BE2C (cell line): Measurements from ENCODE around the gene FBXO10.
"Not testable (repeated sequence)": the region's sequence is repeated elsewhere in the genome, so short reads cannot be mapped to it uniquely, and the experiment has no call there.

ENCODE experiments used
- DNase-seq: peaks from one replicate; pipeline ENCODE4 v3.0.0-alpha.2; 2020
- H3K27me3 ChIP-seq: fragments of 250-450 bp; sonication (Bioruptor Pico); 2 replicates; pipeline ENCODE4 v1.5.1; 2020; ENCODE audit warnings: mild to moderate bottlenecking
- H3K36me3 ChIP-seq: fragments of 250-450 bp; sonication (Bioruptor Pico); 2 replicates; pipeline ENCODE4 v1.5.1; 2020; ENCODE audit warnings: mild to moderate bottlenecking
- H3K4me1 ChIP-seq: fragments of 250-450 bp; sonication (Bioruptor Pico); 2 replicates; pipeline ENCODE4 v1.5.1; 2020
- H3K4me3 ChIP-seq: 2 replicates; pipeline ENCODE4 v1.5.1; 2011; ENCODE audit warnings: low read depth, low read length
- H3K9me3 ChIP-seq: fragments of 250-450 bp; sonication (Bioruptor Pico); 2 replicates; pipeline ENCODE4 v1.5.1; 2020
- TF ChIP-seq, protein P1 (sequence below): IDR thresholded peaks from 2 replicates; pipeline ENCODE4 v1.5.1; 2012; ENCODE audit warnings: mild to moderate bottlenecking, low read depth, low read length

Gene FBXO10

DNA sequence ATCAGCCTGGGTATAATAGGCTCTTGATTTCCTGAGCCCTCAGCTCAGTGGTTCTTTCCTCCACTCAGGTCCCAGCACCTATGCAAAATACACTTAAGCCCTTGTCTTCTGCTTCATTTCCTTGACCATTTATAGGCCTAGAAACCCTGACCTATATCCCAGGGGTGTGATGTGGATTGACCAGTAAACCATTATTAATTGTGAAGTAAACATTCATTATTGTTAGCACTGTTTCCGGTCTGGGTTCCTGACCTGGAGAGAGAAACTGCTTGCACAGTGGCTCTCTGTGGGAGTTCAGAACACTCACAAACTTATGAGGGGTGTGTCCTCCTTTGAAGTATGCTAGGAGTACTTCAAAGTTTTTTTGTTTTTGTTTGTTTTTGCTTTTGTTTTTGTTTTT, 35.8 kb upstream of the FBXO10 start:
- no peak for DNase-seq
- TF ChIP-seq, protein P1, sequence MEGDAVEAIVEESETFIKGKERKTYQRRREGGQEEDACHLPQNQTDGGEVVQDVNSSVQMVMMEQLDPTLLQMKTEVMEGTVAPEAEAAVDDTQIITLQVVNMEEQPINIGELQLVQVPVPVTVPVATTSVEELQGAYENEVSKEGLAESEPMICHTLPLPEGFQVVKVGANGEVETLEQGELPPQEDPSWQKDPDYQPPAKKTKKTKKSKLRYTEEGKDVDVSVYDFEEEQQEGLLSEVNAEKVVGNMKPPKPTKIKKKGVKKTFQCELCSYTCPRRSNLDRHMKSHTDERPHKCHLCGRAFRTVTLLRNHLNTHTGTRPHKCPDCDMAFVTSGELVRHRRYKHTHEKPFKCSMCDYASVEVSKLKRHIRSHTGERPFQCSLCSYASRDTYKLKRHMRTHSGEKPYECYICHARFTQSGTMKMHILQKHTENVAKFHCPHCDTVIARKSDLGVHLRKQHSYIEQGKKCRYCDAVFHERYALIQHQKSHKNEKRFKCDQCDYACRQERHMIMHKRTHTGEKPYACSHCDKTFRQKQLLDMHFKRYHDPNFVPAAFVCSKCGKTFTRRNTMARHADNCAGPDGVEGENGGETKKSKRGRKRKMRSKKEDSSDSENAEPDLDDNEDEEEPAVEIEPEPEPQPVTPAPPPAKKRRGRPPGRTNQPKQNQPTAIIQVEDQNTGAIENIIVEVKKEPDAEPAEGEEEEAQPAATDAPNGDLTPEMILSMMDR = no peak
- no peaks in the 10 kb centered on the region; the same call in 1 of the 2 replicates for H3K4me1 ChIP-seq
- H3K9me3 ChIP-seq = no peaks in the 10 kb centered on the region
- no peaks in the 10 kb centered on the region for H3K36me3 ChIP-seq
- no peak overlapping the region for H3K4me3 ChIP-seq
- H3K27me3 ChIP-seq = no peaks in the 10 kb centered on the region

DNA sequence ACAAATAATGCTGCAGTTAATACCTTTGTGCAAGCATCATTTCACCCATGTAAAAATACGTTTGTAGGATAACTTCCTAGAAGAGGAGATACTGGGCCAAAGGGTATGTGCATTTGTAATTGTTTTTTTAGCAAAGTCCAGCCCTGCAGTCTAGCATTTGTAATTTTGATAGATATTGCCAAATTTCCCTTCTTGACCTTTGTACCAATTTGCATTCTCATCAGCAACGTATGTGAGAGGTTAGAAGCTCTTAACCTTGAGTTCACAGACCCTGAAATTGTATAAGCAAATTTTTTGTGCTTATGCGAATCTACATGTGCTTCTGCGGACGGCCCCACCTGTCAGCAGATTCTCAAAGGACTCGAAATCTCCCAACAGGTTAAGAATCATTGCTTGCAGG, 34.8 kb upstream of the FBXO10 start:
- Histone ChIP-seq H3K36me3 (no peaks in the 10 kb centered on the region), H3K27me3 (no peaks in the 10 kb centered on the region), H3K4me1 (no peaks in the 10 kb centered on the region; the same call in 1 of the 2 replicates), H3K4me3 (no peak overlapping the region), H3K9me3 (no peaks in the 10 kb centered on the region)
- no peak for DNase-seq
- TF ChIP-seq, protein P1 = no peak

DNA sequence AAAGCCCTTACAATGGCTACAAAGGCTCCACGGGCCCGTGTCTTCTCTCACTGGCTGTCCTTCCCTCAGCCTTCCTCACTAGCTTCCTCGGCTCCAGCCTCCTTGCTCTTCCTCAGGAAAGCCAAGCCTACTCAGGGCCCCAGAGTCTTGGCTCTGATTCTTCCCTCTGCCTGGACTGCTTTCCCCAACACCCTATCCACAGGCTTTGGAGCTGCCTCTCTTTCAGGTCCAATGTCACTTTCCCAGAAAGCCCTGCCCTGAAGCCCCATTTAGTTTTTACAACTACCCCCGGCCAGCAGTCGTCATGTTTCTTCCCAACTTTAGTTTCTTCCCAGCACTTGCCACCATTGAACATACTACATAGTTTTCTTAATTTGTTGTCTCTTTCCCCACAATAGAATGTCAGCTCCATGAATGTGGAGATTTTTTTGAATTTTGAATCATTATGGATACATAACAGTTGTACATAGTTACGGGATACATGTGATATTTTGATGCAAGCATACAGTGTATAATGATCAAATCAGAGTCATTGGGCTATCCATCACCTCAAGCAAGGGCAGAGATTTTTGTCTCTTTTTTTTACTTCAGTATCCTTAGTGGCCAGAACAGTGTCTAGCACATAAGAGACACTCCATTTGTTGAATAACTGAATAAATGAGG, 33.7 kb upstream of the FBXO10 start:
- no peaks in the 10 kb centered on the region for H3K9me3 ChIP-seq
- H3K4me3 ChIP-seq = no peak overlapping the region
- no peak for DNase-seq
- H3K27me3 ChIP-seq = no peaks in the 10 kb centered on the region
- no peaks in the 10 kb centered on the region; the same call in 1 of the 2 replicates for H3K4me1 ChIP-seq
- TF ChIP-seq, protein P1 = no peak
- H3K36me3 ChIP-seq = no peaks in the 10 kb centered on the region

DNA sequence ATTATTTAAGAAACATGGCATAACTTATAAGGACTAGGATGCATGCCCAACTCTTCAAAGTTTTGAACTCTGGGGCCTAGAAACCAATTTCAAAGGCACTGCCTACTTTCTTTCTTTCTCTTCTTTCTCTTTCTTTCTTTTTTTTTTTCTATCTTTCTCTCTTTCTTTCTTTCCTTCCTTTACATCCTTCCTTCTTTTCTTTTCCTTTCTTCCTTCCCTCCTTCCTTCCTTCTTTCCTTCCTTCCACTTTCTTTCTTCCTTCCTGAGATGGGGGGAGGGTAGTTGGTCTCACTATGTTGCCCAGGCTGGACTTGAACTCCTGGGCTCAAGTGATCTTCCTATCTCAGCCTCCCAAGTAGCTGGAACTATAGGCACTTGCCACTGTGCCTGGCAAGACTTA, 32.1 kb upstream of the FBXO10 start:
- DNase-seq = no peak
- Histone ChIP-seq H3K27me3 (no peaks in the 10 kb centered on the region), H3K4me3 (no peak overlapping the region), H3K4me1 (no peaks in the 10 kb centered on the region; the same call in 1 of the 2 replicates), H3K9me3 (no peaks in the 10 kb centered on the region), H3K36me3 (no peaks in the 10 kb centered on the region)
- TF ChIP-seq, protein P1 = no peak

DNA sequence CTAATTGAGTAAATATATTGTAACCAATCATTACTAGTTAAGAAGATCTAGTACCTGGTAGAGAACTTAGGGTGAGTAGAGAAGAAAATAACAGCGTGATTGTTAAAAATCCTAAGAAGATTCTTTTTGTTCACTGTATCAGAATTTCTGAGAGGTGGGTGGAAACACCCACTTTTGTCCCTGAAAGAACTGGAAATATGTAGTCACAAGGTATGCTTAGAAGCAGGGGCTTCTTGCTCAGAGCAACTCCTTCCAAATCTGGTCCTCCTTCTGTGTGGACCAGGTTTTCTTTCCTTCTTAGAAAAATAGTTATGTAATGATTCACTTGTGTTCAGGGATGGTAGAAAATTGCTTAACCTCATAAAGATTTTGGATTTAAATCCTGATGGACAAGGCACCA, 28.1 kb upstream of the FBXO10 start:
- TF ChIP-seq, protein P1 = no peak
- no peaks in the 10 kb centered on the region for H3K27me3 ChIP-seq

DNA sequence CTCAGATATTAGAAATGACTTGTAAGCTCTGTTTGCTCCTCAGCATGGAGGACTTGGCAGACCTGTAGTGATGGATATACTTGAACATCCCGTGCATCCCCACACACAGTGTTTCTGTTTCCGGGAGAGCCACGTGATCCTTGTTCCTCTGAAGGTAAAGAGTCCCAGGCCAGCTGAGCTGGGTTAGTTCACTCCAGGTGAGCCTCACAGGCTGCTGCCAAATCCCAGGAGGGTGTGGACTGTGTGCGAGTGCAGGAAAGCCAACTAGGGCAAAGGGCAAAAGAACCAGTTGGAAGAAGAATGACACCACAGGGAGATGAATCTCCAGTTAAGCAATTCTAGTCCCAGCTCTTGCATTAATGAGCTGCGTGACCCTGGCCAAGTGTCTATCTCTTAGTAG, 26.6 kb upstream of the FBXO10 start:
- DNase-seq = no peak
- TF ChIP-seq, protein P1 = no peak
- Histone ChIP-seq H3K36me3 (no peaks in the 10 kb centered on the region), H3K9me3 (no peaks in the 10 kb centered on the region), H3K4me1 (peaks cover 6% of the 10 kb centered on the region; the same call in 1 of the 2 replicates), H3K4me3 (no peak overlapping the region), H3K27me3 (no peaks in the 10 kb centered on the region)

More for the DNA sequence above, 28.1 kb upstream of the FBXO10 start:
- Histone ChIP-seq H3K4me1 (peaks cover 6% of the 10 kb centered on the region; the same call in 1 of the 2 replicates), H3K36me3 (no peaks in the 10 kb centered on the region), H3K9me3 (no peaks in the 10 kb centered on the region), H3K4me3 (no peak overlapping the region)
- no peak for DNase-seq

DNA sequence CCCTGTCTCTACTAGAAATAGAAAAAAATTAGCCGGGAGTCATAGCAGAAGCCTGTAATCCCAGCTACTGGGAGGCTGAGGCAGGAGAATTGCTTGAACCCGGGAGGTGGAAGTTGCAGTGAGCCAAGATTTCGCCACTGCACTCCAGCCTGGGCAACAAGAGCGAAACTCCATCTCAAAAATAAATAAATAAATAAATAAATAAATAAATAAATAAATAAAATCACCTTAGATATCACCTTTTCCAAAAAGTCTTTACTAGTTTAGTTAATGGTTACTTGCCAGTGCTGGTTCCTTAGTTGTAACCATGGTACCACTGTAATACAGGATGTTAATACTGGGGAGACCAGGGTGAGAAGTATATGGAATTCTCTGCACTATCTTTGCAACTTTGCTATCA, 25.9 kb upstream of the FBXO10 start:
- H3K4me1 ChIP-seq, H3K27me3 ChIP-seq, DNase-seq, H3K4me3 ChIP-seq, H3K9me3 ChIP-seq, H3K36me3 ChIP-seq: not testable (repeated sequence)
